DND-41 (cell line): ENCODE data around the gene GNB3.

Experiments
- EZH2 ChIP-seq: IDR thresholded peaks from 3 replicates; pipeline ENCODE4 v1.6.1; 2012; ENCODE audit warnings: borderline replicate concordance, low read depth, mild to moderate bottlenecking, moderate library complexity, low read length, inconsistent platforms; ENCODE audit not compliant: severe bottlenecking
- TF ChIP-seq, protein P1 (sequence below): IDR thresholded peaks from 2 replicates; pipeline ENCODE4 v1.5.1; 2012; ENCODE audit warnings: borderline replicate concordance, low read length, moderate library complexity, mild to moderate bottlenecking; ENCODE audit not compliant: poor library complexity, severe bottlenecking; ENCODE audit errors: extremely low read depth

- TF ChIP-seq, protein P1, sequence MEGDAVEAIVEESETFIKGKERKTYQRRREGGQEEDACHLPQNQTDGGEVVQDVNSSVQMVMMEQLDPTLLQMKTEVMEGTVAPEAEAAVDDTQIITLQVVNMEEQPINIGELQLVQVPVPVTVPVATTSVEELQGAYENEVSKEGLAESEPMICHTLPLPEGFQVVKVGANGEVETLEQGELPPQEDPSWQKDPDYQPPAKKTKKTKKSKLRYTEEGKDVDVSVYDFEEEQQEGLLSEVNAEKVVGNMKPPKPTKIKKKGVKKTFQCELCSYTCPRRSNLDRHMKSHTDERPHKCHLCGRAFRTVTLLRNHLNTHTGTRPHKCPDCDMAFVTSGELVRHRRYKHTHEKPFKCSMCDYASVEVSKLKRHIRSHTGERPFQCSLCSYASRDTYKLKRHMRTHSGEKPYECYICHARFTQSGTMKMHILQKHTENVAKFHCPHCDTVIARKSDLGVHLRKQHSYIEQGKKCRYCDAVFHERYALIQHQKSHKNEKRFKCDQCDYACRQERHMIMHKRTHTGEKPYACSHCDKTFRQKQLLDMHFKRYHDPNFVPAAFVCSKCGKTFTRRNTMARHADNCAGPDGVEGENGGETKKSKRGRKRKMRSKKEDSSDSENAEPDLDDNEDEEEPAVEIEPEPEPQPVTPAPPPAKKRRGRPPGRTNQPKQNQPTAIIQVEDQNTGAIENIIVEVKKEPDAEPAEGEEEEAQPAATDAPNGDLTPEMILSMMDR = no peak
- TF ChIP-seq EZH2 = no peak
These were observed 31.7 kb upstream of the GNB3 start for GRCh38 chr12:6809056-6809455.
